KOPT-K1 (cell line): ENCODE measurements around the gene LPCAT3.

Experiments used
- H3K27ac ChIP-seq: fragments of 200-600 bp; sonication (generic); 2 replicates; pipeline ENCODE4 v1.5.1; 2016; ENCODE audit warnings: antibody characterized with exemption, mild to moderate bottlenecking, low read depth, low read length; ENCODE audit not compliant: poor library complexity, severe bottlenecking
- H3K36me3 ChIP-seq: fragments of 200-600 bp; sonication (generic); 2 replicates; pipeline ENCODE4 v1.5.1; 2017; ENCODE audit warnings: antibody characterized with exemption, mild to moderate bottlenecking, low read length, moderate library complexity; ENCODE audit not compliant: insufficient read depth
- H3K9me3 ChIP-seq: fragments of 200-600 bp; sonication (generic); 2 replicates; pipeline ENCODE4 v1.5.1; 2017; ENCODE audit warnings: antibody characterized with exemption, low read length, mild to moderate bottlenecking; ENCODE audit not compliant: insufficient read depth, poor library complexity, severe bottlenecking

The LPCAT3 gene

DNA sequence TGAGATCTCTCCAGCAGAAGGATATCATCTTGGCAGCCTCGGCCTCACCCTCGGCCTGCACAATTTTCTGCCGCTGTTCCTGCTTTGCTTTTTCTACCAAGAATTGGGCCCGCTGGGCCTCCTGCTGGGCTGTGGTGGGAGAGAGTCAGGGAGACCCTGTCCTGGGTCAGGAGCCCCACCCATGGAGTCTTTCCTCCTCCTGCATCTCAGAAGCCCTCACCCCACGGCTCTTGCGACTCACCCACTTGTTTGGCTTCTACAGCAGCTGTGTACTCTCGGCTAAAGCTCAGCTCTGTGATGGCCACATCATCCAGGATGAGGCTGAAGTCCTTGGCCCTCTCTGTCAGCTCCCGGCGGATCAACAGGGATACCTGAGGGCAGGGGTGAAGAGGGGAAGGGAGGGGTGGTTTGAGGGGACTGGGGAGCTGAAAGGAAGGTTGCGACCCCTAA lies 50.6 kb downstream of the LPCAT3 start:
- H3K9me3 ChIP-seq = no peaks in the 10 kb centered on the region
- H3K27ac ChIP-seq = no peak overlapping the region
- H3K36me3 ChIP-seq = peaks cover 60% of the 10 kb centered on the region

GRCh38 chr12:6966351-6966750 lies 51.9 kb downstream of the LPCAT3 start:
- Histone ChIP-seq H3K27ac (no peak overlapping the region), H3K36me3 (peaks cover 59% of the 10 kb centered on the region)

GRCh38 chr12:6965714-6966113 lies 52.6 kb downstream of the LPCAT3 start:
- Histone ChIP-seq H3K36me3 (peaks cover 66% of the 10 kb centered on the region), H3K9me3 (no peaks in the 10 kb centered on the region), H3K27ac (peak overlapping the region; percentile 59)

More at GRCh38 chr12:6966351-6966750, 51.9 kb downstream of the LPCAT3 start:
- H3K9me3 ChIP-seq = no peaks in the 10 kb centered on the region

DNA sequence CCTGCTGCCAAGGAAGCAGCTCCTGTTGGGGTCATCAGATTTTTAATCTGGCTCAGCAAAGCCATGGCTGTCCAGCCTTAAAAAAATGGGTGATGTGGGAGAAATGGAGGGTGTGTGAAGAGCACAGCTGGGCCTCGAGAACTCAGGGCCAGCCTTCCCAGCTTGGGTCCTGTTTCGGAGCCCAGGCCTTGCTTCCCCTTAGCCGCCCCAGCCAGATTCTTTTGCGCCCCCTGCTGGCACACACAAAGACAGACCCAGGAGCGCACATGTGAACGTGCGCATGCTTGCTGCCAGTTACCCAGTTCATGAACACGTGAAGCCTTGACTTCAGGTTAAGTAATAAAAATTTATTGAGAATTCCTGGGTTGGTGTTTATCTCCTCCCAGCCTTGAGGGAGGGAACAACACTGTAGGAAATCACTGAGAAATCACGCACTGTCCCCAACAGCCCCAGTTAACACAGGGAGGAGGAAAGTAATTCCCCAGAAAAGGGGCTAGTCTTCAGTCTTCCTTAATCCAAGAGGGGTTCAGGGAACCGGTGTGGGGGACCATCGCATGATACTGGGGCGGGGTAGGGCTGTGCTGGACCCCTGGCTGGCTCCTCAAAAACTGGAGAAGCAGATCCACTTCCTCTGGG lies 53.1 kb downstream of the LPCAT3 start:
- no peaks in the 10 kb centered on the region for H3K9me3 ChIP-seq
- peak overlapping the region; percentile 59 for H3K27ac ChIP-seq
- peaks cover 71% of the 10 kb centered on the region for H3K36me3 ChIP-seq

DNA sequence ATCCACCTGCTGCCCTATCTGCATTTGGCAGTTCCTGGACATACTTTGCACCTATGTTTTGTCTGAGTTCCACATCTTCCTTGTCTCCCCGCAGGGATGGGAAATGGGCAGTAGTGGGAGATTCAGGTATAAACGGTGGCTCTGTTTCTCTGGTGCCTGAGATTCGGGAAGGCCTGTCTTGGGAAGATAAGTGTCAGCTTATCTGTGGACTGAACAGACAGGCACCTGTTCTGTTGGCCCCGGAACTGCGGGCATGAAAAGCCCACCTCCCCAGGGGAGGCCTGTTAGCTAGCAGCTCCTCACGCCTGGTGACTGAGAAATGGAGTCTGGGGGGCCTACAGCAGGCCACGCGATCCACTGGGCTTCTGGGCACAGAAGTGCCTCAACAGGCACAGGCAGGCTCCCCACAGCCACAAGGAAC lies 53.7 kb downstream of the LPCAT3 start:
- Histone ChIP-seq H3K9me3 (no peaks in the 10 kb centered on the region), H3K36me3 (peaks cover 73% of the 10 kb centered on the region), H3K27ac (peak overlapping the region; percentile 59)

DNA sequence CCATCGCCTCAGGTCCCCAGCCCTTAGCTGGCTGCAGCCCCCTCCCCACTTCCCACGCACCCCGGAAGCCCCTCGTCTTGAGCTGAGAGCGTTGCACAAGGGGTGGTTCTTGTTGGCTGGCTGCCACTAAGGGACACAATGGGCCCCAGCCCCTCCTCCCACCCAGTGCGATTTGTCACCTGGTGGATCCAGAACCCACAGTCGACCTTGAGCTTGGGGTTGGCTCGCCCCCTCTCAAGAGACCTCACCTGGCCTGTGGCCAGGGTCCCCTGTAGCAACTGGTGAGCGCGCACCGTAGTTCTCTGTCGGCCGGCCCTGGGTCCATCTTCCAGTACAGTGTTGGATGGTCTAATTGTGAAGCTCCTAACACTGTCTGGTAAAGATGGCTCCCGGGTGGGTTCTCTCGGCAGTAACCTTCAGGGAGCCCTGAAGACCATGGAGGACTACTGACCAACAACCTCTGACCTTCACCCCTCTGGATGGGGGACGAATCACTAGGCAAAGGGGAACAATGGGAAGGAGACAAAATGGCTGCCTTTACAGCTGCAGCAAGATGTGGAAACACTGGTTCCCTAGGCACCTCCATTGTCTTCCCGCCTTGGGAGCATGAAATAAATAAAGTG lies 54.4 kb downstream of the LPCAT3 start:
- H3K36me3 ChIP-seq = peaks cover 68% of the 10 kb centered on the region
- H3K27ac ChIP-seq = peak overlapping the region; percentile 59
- no peaks in the 10 kb centered on the region for H3K9me3 ChIP-seq

- Histone ChIP-seq H3K27ac (peak overlapping the region; percentile 97), H3K9me3 (no peaks in the 10 kb centered on the region), H3K36me3 (peaks cover 66% of the 10 kb centered on the region)
These were observed 55.1 kb downstream of the LPCAT3 start for GRCh38 chr12:6963016-6963731.

- peaks cover 66% of the 10 kb centered on the region for H3K36me3 ChIP-seq
- no peaks in the 10 kb centered on the region for H3K9me3 ChIP-seq
- peak overlapping the region; percentile 97 for H3K27ac ChIP-seq
These were observed 55.8 kb downstream of the LPCAT3 start for GRCh38 chr12:6962285-6963015.

DNA sequence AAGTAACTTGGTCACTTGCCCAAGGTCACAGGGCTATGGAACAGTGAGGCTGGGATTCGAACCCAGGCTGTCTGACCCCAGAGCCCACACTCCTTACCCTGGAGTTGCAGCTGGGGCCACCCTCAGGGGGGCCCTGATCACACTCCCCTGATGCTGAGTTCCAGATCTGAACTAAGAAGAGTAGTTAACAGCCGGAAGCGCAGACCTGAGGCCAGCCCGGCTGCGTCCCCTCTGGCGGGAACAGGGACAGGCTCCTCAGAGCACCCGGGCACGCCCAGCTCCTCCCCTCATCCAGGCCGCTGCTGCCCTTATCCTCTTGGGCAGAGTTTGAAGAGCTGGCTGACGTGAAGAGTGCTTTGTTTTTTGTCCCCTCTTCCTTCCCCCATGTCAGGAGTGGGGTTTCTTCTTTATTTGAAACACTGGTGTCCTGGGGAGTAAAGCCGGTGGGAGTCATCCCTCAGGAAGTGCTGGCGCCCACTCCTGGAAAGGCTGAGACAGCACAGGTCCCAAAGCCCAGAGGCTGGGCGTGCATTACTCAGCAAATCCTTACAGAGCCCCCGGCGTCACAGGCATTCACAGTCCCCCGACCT lies 56.5 kb downstream of the LPCAT3 start:
- H3K9me3 ChIP-seq = no peaks in the 10 kb centered on the region
- peak overlapping the region; percentile 97 for H3K27ac ChIP-seq
- peaks cover 66% of the 10 kb centered on the region for H3K36me3 ChIP-seq

GRCh38 chr12:6961278-6961694 lies 57.0 kb downstream of the LPCAT3 start:
- Histone ChIP-seq H3K9me3 (no peaks in the 10 kb centered on the region), H3K36me3 (peaks cover 66% of the 10 kb centered on the region), H3K27ac (peak overlapping the region; percentile 97)

GRCh38 chr12:6960593-6961277 lies 57.5 kb downstream of the LPCAT3 start:
- H3K9me3 ChIP-seq = no peaks in the 10 kb centered on the region
- H3K27ac ChIP-seq = peak overlapping the region; percentile 97
- H3K36me3 ChIP-seq = peaks cover 66% of the 10 kb centered on the region

DNA sequence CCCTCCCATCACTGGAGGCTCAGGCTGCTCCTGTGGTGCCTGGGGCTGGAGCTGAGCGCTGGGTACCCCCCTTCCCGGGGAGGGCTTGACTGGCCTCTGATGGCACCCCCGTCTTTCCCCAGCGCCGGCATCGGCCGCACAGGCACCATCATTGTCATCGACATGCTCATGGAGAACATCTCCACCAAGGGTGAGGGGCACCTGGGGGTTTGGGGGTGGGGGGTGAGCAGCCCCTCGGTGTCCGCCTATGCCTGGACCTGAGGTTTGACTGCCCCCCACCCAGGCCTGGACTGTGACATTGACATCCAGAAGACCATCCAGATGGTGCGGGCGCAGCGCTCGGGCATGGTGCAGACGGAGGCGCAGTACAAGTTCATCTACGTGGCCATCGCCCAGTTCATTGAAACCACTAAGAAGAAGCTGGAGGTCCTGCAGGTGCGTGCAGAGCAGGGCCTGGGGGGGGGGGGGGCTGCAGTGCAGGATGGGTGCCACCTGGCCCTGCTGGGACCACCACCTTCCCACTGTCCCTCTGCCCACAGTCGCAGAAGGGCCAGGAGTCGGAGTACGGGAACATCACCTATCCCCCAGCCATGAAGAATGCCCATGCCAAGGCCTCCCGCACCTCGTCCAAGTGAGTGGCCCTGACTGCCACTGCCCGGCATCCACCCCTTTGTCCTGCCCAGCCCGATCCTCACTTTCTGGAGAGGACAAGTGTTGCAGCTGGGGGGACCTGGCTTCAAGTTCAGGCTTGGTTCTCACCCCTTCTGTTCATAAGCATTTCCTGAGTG lies 58.3 kb downstream of the LPCAT3 start:
- no peaks in the 10 kb centered on the region for H3K9me3 ChIP-seq
- peaks cover 66% of the 10 kb centered on the region for H3K36me3 ChIP-seq
- H3K27ac ChIP-seq = peak overlapping the region; percentile 97

- Histone ChIP-seq H3K36me3 (peaks cover 66% of the 10 kb centered on the region), H3K9me3 (no peaks in the 10 kb centered on the region), H3K27ac (peak overlapping the region; percentile 97)
These were observed 59.0 kb downstream of the LPCAT3 start for GRCh38 chr12:6959058-6959804.
